ENCODE data around the gene SUPT20HL1.

Gene SUPT20HL1

GRCh38 chrX:24391389-24391788, 30.9 kb downstream of the SUPT20HL1 start:
- Histone ChIP-seq H3K9me3 (ENCODE audit: control insufficient read depth, insufficient read depth, low read depth, low read length) (no peaks in the 10 kb centered on the region), H3K36me3 (ENCODE audit: control insufficient read depth in 2 of 2, insufficient read depth in 1 of 2, low read length in 2 of 2) (no peaks in the 10 kb centered on the region), H3K4me1 (ENCODE audit: control insufficient read depth, insufficient read depth, low read length) (peaks cover 4% of the 10 kb centered on the region; the same call in 1 of the 2 replicates), H3K27ac (ENCODE audit: extremely low read depth, low read depth, low read length) (no peak overlapping the region), H3K4me3 (ENCODE audit: low read depth, low read length) (no peak overlapping the region)
- ChIA-PET POLR2A (no interaction called here), CTCF (interaction anchor here (10.7 to 11.2 kb wide), 2 partner anchors 20 to 107 kb away, joined by 85 to 196 read pairs; no protein-coding TSS in a partner anchor)
- no peak for TF ChIP-seq ZFP41 (tag by site-specific recombination; IDR thresholded peaks at IDR 0.05; ENCODE audit: borderline replicate concordance)
- TF ChIP-seq HOXC10 (CRISPR knock-in tag; IDR thresholded peaks at IDR 0.05), result no peak

GRCh38 chrX:24391843-24392242, 31.4 kb downstream of the SUPT20HL1 start:
- no peaks in the 10 kb centered on the region for H3K9me3 ChIP-seq (ENCODE audit: control insufficient read depth, insufficient read depth, low read depth, low read length)
- peaks cover 8% of the 10 kb centered on the region for H3K4me1 ChIP-seq (ENCODE audit: control insufficient read depth, insufficient read depth, low read length)
- POLR2A ChIA-PET, result no interaction called here
- TF ChIP-seq ZNF488 (tag by site-specific recombination; IDR thresholded peaks at IDR 0.05) (no peak), ZNF302 (tag by site-specific recombination; IDR thresholded peaks at IDR 0.05; ENCODE audit: low read depth) (no peak), ZNF416 (tag by site-specific recombination; IDR thresholded peaks at IDR 0.05) (no peak), ZNF404 (tag by site-specific recombination; IDR thresholded peaks at IDR 0.05) (no peak), ZNF513 (tag by site-specific recombination; IDR thresholded peaks at IDR 0.05) (no peak)
- no peaks in the 10 kb centered on the region for H3K36me3 ChIP-seq (ENCODE audit: control insufficient read depth in 2 of 2, insufficient read depth in 1 of 2, low read length in 2 of 2)
- H3K27ac ChIP-seq (ENCODE audit: extremely low read depth, low read depth, low read length), result no peak overlapping the region
- CTCF ChIA-PET, result interaction anchor here (10.7 to 11.2 kb wide), 2 partner anchors 21 to 106 kb away, joined by 85 to 196 read pairs; no protein-coding TSS in a partner anchor
- H3K4me3 ChIP-seq (ENCODE audit: low read depth, low read length), result no peak overlapping the region

- ChIA-PET POLR2A (no interaction called here), CTCF (interaction anchor here (1.0 to 11.2 kb wide), 3 partner anchors 13 to 106 kb away, joined by 3 to 196 read pairs (median 85); no protein-coding TSS in a partner anchor)
- H3K27ac ChIP-seq (ENCODE audit: extremely low read depth, low read depth, low read length), result no peak overlapping the region
- no peaks in the 10 kb centered on the region for H3K9me3 ChIP-seq (ENCODE audit: control insufficient read depth, insufficient read depth, low read depth, low read length)
- peaks cover 11% of the 10 kb centered on the region for H3K4me1 ChIP-seq (ENCODE audit: control insufficient read depth, insufficient read depth, low read length)
- H3K4me3 ChIP-seq (ENCODE audit: low read depth, low read length), result no peak overlapping the region
- H3K36me3 ChIP-seq (ENCODE audit: control insufficient read depth in 2 of 2, insufficient read depth in 1 of 2, low read length in 2 of 2), result no peaks in the 10 kb centered on the region
- TF ChIP-seq ZNF112 (tag by site-specific recombination; IDR thresholded peaks at IDR 0.05), result no peak
- no peak for TF ChIP-seq ZBTB49 (tag by site-specific recombination; IDR thresholded peaks at IDR 0.05; ENCODE audit: low read depth)
- no peak for TF ChIP-seq BCL6B (tag by site-specific recombination; IDR thresholded peaks at IDR 0.05)
- no peak for TF ChIP-seq ZNF645 (tag by site-specific recombination; IDR thresholded peaks at IDR 0.05)
- no peak for TF ChIP-seq ZNF223 (tag by site-specific recombination; IDR thresholded peaks at IDR 0.05)
- no peak for TF ChIP-seq PRDM10 (tag by site-specific recombination; IDR thresholded peaks at IDR 0.05)
- no peak for TF ChIP-seq WT1 (tag by site-specific recombination; IDR thresholded peaks at IDR 0.05)
- TF ChIP-seq ZNF404 (tag by site-specific recombination; IDR thresholded peaks at IDR 0.05), result no peak
- no peak for TF ChIP-seq ZNF529 (tag by site-specific recombination; IDR thresholded peaks at IDR 0.05; ENCODE audit: insufficient replicate concordance)
- no peak for TF ChIP-seq ZNF24 (tag by site-specific recombination; IDR thresholded peaks at IDR 0.05)
- TF ChIP-seq ZNF626 (tag by site-specific recombination; IDR thresholded peaks at IDR 0.05), result no peak
- no peak for TF ChIP-seq ZNF660 (tag by site-specific recombination; IDR thresholded peaks at IDR 0.05)
- TF ChIP-seq ZNF211 (tag by site-specific recombination; IDR thresholded peaks at IDR 0.05; ENCODE audit: low read depth), result no peak
- TF ChIP-seq GLIS1 (tag by site-specific recombination; IDR thresholded peaks at IDR 0.05), result no peak
- no peak for TF ChIP-seq ZFP69B (tag by site-specific recombination; IDR thresholded peaks at IDR 0.05)
These were observed 32.3 kb downstream of the SUPT20HL1 start for GRCh38 chrX:24392709-24393108.

All from HEK293 (cell line).